ELF-1 (cell line): ENCODE measurements around the gene SINHCAF.

ENCODE experiments used
- DNase-seq: peaks from one replicate; pipeline ENCODE4 v3.0.0-alpha.2; 2016; ENCODE audit warnings: low read depth, low spot score

Gene SINHCAF

GRCh38 chr12:31234053-31234840 is 91.7 kb downstream of the SINHCAF start:
- DNase-seq, result no peak

- no peak for DNase-seq
These were observed 92.8 kb downstream of the SINHCAF start for GRCh38 chr12:31233061-31233730.

DNA sequence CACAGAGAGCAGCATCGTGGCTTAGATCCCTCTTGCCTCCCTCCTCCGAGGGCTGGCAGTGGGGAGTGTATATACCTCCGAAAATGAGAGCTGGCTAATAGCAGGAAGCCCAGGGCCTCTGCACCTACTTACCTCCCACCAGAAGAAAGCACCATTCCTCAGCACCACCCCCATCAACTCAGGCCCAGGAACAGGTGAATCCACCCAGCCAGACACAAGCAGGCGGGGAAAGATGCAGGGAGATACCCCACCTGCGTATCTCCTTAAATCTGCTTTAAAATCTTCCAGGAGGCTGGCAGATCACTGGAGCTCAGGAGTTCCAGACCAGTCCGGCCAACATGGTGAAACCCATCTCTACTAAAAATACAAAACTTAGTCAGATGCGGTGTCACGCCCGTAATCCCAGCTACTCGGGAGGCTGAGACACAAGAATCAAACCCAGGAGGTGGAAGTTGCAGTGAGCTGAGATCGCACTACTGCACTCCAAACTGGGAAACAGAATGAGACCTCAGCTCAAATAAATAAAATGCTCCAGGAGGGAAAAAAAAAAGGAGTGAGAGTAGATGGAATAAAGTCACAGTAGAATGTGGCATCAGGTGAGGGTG is 93.5 kb downstream of the SINHCAF start:
- DNase-seq, result no peak

GRCh38 chr12:31231611-31232360 is 94.2 kb downstream of the SINHCAF start:
- no peak for DNase-seq
